ENCODE data around the gene TMEM247.

GRCh38 chr2:46518861-46519260 is 39.5 kb downstream of the TMEM247 start:
- TF ChIP-seq CTCF (IDR thresholded peaks at IDR 0.05; ENCODE audit: low read depth, low read length, missing input control), result no peak
- no peak for TF ChIP-seq TAF1 (conservative IDR thresholded peaks at IDR 0.05)
- TF ChIP-seq MAX (IDR thresholded peaks at IDR 0.05), result no peak
- no peak for TF ChIP-seq GABPA (IDR thresholded peaks at IDR 0.05 in 1 of 2, conservative IDR thresholded peaks at IDR 0.05 in 1 of 2)
- no peak for TF ChIP-seq ZBTB33 (IDR thresholded peaks at IDR 0.05)
- TF ChIP-seq RXRA (IDR thresholded peaks at IDR 0.05), result no peak
- no peak for TF ChIP-seq NR2F2 (IDR thresholded peaks at IDR 0.05)
- TF ChIP-seq EGR1 (IDR thresholded peaks at IDR 0.05; ENCODE audit: low read depth in 2 of 2), result no peak
- peak; percentile 38 to 74 for TF ChIP-seq HNF4A (conservative IDR thresholded peaks at IDR 0.05)
- TF ChIP-seq SP1 (IDR thresholded peaks at IDR 0.05), result no peak
- no peak for TF ChIP-seq FOXA2 (IDR thresholded peaks at IDR 0.05)
- TF ChIP-seq RAD21 (IDR thresholded peaks at IDR 0.05), result no peak
- TF ChIP-seq YY1 (IDR thresholded peaks at IDR 0.05), result no peak
- TF ChIP-seq REST (IDR thresholded peaks at IDR 0.05), result no peak
